Uterus (tissue), 4 donors: Measurements from ENCODE around the gene JPH3. TPM values are rescaled to one million over a fixed set of nuclear protein-coding genes. Genes with fewer than 3 reads are reported as not detected.

Experiments used
- DNase-seq, 2 donors: peaks; one replicate each; pipeline ENCODE4 v3.0.0-alpha.2; 2019 to 2020
- H3K27ac ChIP-seq, 2 donors: fragments of 200-600 bp; sonication (generic); 1 replicate in 1 of 2; 2 replicates in 1 of 2; pipeline ENCODE4 v1.5.1; 2016 to 2018
- H3K27me3 ChIP-seq, 2 donors: fragments of 200-600 bp; sonication (generic); one replicate each; pipeline ENCODE4 v1.5.1; 2018 to 2019; ENCODE audit warnings: control low read depth in 1 of 2
- H3K36me3 ChIP-seq, 2 donors: fragments of 200-600 bp; sonication (generic); one replicate each; pipeline ENCODE4 v1.5.1; 2019; ENCODE audit warnings: control low read depth in 1 of 2
- H3K4me1 ChIP-seq, 2 donors: fragments of 200-600 bp; sonication (generic); one replicate each; pipeline ENCODE4 v1.5.1; 2018 to 2019; ENCODE audit warnings: control low read depth in 1 of 2
- H3K4me3 ChIP-seq, 2 donors: fragments of 200-600 bp; sonication (generic); 1 replicate in 1 of 2; 2 replicates in 1 of 2; pipeline ENCODE4 v1.5.1; 2018 to 2019; ENCODE audit warnings: mild to moderate bottlenecking in 1 of 2
- H3K9me3 ChIP-seq, 2 donors: fragments of 200-600 bp; sonication (generic); one replicate each; pipeline ENCODE4 v1.5.1; 2019; ENCODE audit warnings: control low read depth in 1 of 2
- POLR2A ChIP-seq, 2 donors: fragments of 450-650 bp; IDR thresholded peaks; one replicate each; pipeline ENCODE4 v1.6.1; 2016; ENCODE audit warnings: antibody characterized with exemption in 2 of 2, mild to moderate bottlenecking in 1 of 2, moderate library complexity in 1 of 2
- intact Hi-C: fragments of 100-400 bp; cut with DNase I; formaldehyde crosslinking; loops from one replicate; pipeline ENCODE4 v1.15.1; 2023; ENCODE audit warnings: low total_unique reads
- total RNA-seq, 4 donors: library from RNA; depleted of rRNA in 3 of 4; stranded (reverse); fragments of >200 nt in 3 of 4; gene quantifications; one replicate each; pipeline versions ENCODE4 v1.1.0 to v1.2.4, GENCODE V29; 2014 to 2023
- TF ChIP-seq, protein P1 (sequence below), 4 experiments: fragments of 200-600 bp in 2 of 4; fragments of 450-650 bp in 2 of 4; sonication (generic) in 2 of 4; IDR thresholded peaks; one replicate each; pipeline ENCODE4 v1.5.1; 2016 to 2019; ENCODE audit warnings: antibody characterized with exemption in 4 of 4, mild to moderate bottlenecking in 2 of 4, moderate library complexity in 1 of 4
- donor health status: DM: yes; HTN: yes; CAD: no.

JPH3 gene
- total RNA-seq, 4 donors from 2014 or later: 0.27 to 1.1 TPM; not detected in 2

DNA sequence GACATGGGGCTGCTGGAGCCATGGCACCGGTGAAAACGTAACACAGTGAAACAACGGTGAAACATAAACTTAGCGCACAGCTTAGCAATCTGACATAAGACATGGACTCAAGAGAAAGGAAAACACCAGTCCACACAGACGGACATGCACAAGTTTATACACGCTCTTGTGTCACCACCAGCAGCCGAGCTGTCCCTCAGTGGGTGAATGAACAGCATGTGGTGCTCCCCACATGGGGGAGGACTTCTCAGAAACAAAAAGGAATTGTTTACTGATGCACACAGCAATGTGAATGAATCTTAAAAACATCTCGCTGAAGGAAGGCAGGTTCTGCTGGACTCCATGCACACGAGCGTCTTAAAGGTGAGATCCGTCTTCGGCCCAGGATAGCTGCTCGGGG lies 129.3 kb downstream of the JPH3 start:
- DNase-seq: no peak
- Histone ChIP-seq H3K27me3 (no peaks in the 10 kb centered on the region), H3K9me3 (no peaks in the 10 kb centered on the region), H3K4me1 (no peaks in the 10 kb centered on the region), H3K4me3 (no peak overlapping the region), H3K27ac (no peak overlapping the region), H3K36me3 (no peaks in the 10 kb centered on the region)
- intact Hi-C loops: no loop called here
- TF ChIP-seq, protein P1, sequence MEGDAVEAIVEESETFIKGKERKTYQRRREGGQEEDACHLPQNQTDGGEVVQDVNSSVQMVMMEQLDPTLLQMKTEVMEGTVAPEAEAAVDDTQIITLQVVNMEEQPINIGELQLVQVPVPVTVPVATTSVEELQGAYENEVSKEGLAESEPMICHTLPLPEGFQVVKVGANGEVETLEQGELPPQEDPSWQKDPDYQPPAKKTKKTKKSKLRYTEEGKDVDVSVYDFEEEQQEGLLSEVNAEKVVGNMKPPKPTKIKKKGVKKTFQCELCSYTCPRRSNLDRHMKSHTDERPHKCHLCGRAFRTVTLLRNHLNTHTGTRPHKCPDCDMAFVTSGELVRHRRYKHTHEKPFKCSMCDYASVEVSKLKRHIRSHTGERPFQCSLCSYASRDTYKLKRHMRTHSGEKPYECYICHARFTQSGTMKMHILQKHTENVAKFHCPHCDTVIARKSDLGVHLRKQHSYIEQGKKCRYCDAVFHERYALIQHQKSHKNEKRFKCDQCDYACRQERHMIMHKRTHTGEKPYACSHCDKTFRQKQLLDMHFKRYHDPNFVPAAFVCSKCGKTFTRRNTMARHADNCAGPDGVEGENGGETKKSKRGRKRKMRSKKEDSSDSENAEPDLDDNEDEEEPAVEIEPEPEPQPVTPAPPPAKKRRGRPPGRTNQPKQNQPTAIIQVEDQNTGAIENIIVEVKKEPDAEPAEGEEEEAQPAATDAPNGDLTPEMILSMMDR (IDR thresholded peaks at IDR 0.05): no peak
- no peak for TF ChIP-seq POLR2A (IDR thresholded peaks at IDR 0.05)

- DNase-seq: no peak
- Histone ChIP-seq H3K4me3 (no peak overlapping the region), H3K4me1 (no peaks in the 10 kb centered on the region), H3K9me3 (no peaks in the 10 kb centered on the region), H3K27ac (no peak overlapping the region), H3K36me3 (no peaks in the 10 kb centered on the region), H3K27me3 (no peaks in the 10 kb centered on the region)
- TF ChIP-seq, protein P1 (IDR thresholded peaks at IDR 0.05): no peak
- TF ChIP-seq POLR2A (IDR thresholded peaks at IDR 0.05): no peak
- intact Hi-C loops: no loop called here
Measured at GRCh38 chr16:87733190-87733589, 130.9 kb downstream of the JPH3 start.

- TF ChIP-seq, protein P1 (IDR thresholded peaks at IDR 0.05): no peak
- TF ChIP-seq POLR2A (IDR thresholded peaks at IDR 0.05): no peak
Measured at GRCh38 chr16:87734644-87735043, 132.3 kb downstream of the JPH3 start.

DNA sequence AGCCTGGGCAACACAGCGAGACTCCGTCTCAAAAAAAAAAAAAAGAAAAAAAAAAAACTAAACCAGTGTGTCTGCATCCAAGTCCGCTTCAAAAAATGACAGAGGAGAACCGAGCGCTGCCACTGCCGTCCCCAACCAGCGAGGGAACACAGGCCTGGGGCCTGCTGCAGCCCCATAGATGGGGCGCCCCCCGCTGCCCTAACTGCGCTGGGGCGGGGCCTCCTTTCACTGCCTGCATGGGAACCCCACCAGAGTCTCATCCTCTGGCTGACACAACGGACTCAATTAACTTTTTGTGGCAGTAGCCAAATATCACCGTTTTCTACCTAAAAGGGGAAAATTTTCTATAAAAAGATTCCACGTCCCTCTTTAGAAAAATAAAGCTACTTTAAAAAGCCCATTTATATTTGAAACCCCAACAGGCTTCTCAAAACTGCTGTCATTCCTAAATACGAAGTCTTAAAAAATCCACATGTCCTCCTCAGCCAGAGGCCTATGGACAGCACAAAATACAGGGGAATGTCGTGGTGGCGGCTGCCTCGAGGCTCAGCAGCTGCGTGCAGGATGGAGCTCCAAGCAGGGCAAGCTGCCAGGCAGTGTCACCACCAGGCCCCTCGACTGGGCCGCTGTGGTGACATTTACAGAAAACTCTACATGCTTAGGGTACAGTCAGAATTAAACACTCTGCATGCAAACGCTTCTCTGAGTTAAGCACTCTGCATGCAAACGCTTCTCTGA lies 133.1 kb downstream of the JPH3 start:
- no peak overlapping the region for H3K4me3 ChIP-seq
- H3K9me3 ChIP-seq: no peaks in the 10 kb centered on the region
- no peaks in the 10 kb centered on the region for H3K36me3 ChIP-seq
- intact Hi-C loops: no loop called here
- no peak for DNase-seq
- TF ChIP-seq, protein P1 (IDR thresholded peaks at IDR 0.05): no peak
- TF ChIP-seq POLR2A (IDR thresholded peaks at IDR 0.05): no peak
- H3K27ac ChIP-seq: no peak overlapping the region
- no peaks in the 10 kb centered on the region for H3K4me1 ChIP-seq
- no peaks in the 10 kb centered on the region for H3K27me3 ChIP-seq

More at GRCh38 chr16:87734644-87735043, 132.3 kb downstream of the JPH3 start:
- no peaks in the 10 kb centered on the region for H3K9me3 ChIP-seq
- no peaks in the 10 kb centered on the region for H3K4me1 ChIP-seq
- no peaks in the 10 kb centered on the region for H3K36me3 ChIP-seq
- DNase-seq: no peak
- H3K4me3 ChIP-seq: no peak overlapping the region
- H3K27me3 ChIP-seq: no peaks in the 10 kb centered on the region
- intact Hi-C loops: no loop called here
- H3K27ac ChIP-seq: no peak overlapping the region

- intact Hi-C loops: no loop called here
- H3K36me3 ChIP-seq: no peaks in the 10 kb centered on the region
- DNase-seq: no peak
- H3K9me3 ChIP-seq: no peaks in the 10 kb centered on the region
- H3K27ac ChIP-seq: no peak overlapping the region
- TF ChIP-seq POLR2A (IDR thresholded peaks at IDR 0.05): no peak
- H3K4me1 ChIP-seq: no peaks in the 10 kb centered on the region
- H3K27me3 ChIP-seq: no peaks in the 10 kb centered on the region
- no peak overlapping the region for H3K4me3 ChIP-seq
Measured at GRCh38 chr16:87736008-87736382, 133.7 kb downstream of the JPH3 start.
